Uterus (tissue), 2 donors: ENCODE data around the gene SGPL1.

ENCODE experiments used
- CTCF ChIP-seq, 4 experiments: fragments of 200-600 bp in 2 of 4; fragments of 450-650 bp in 2 of 4; sonication (generic) in 2 of 4; IDR thresholded peaks; one replicate each; pipeline ENCODE4 v1.5.1; 2016 to 2019; ENCODE audit warnings: antibody characterized with exemption in 4 of 4, mild to moderate bottlenecking in 2 of 4, moderate library complexity in 1 of 4
- POLR2A ChIP-seq, 2 donors: fragments of 450-650 bp; IDR thresholded peaks; one replicate each; pipeline ENCODE4 v1.6.1; 2016; ENCODE audit warnings: antibody characterized with exemption in 2 of 2, mild to moderate bottlenecking in 1 of 2, moderate library complexity in 1 of 2

- TF ChIP-seq POLR2A (IDR thresholded peaks at IDR 0.05) = no peak
- TF ChIP-seq CTCF (IDR thresholded peaks at IDR 0.05) = no peak
Measured at GRCh38 chr10:70830164-70830563, 14.4 kb downstream of the SGPL1 start.
